ENCODE measurements around the gene LMAN2.

GRCh38 chr5:177317959-177318377 is 33.5 kb downstream of the LMAN2 start:
- TF ChIP-seq CTCF (IDR thresholded peaks at IDR 0.05) (peak; percentile 90 to 95 (median 92)), POLR2A (IDR thresholded peaks at IDR 0.05) (no peak)

All from right lobe of liver (tissue), 4 donors.